BJ (cell line): Measurements from ENCODE around the gene MGARP. TPM values are rescaled to one million over a fixed set of nuclear protein-coding genes. Genes with fewer than 3 reads are reported as not detected.

ENCODE experiments used
- CTCF ChIA-PET: fragments of 350-600 bp; formaldehyde crosslinking; extraction: SDS; loops from one replicate; lab custom pipeline; 2021; ENCODE audit warnings: antibody characterized with exemption, inconsistent platforms; lab: Yijun Ruan, JAX
- POLR2A ChIA-PET: fragments of 300-600 bp; sonication (Branson Sonifier 250); formaldehyde crosslinking; extraction: SDS; loops from one replicate; lab custom pipeline; 2021; ENCODE audit warnings: antibody characterized with exemption; lab: Charles Lee
- DNase-seq: peaks from one replicate; pipeline ENCODE4 v3.0.0-alpha.2; 2011; ENCODE audit warnings: low read depth
- H3K27me3 ChIP-seq: 2 replicates; pipeline ENCODE4 v1.6.0; 2011; ENCODE audit warnings: low read length; ENCODE audit not compliant: control insufficient read depth, insufficient read depth
- H3K36me3 ChIP-seq: 2 replicates; pipeline ENCODE4 v1.5.1; 2011; ENCODE audit warnings: low read length; ENCODE audit not compliant: control insufficient read depth, insufficient read depth
- H3K4me3 ChIP-seq: 2 replicates; pipeline ENCODE4 v1.5.1; 2011; ENCODE audit warnings: low read depth, mild to moderate bottlenecking, control low read depth, low read length
- polyA plus RNA-seq: library from polyadenylated mRNA; depleted of rRNA; stranded (reverse); fragments of >200 nt; gene quantifications from 2 replicates; pipeline ENCODE4 v1.2.3, GENCODE V29; 2011
- TF ChIP-seq, protein P1 (sequence below): IDR thresholded peaks from 2 replicates; pipeline ENCODE4 v1.5.1; 2011; ENCODE audit warnings: low read depth, mild to moderate bottlenecking, control low read depth, inconsistent platforms, low read length, moderate library complexity; ENCODE audit not compliant: insufficient read depth

MGARP gene
- polyA plus RNA-seq, 1 experiment = 24.2 TPM

DNA sequence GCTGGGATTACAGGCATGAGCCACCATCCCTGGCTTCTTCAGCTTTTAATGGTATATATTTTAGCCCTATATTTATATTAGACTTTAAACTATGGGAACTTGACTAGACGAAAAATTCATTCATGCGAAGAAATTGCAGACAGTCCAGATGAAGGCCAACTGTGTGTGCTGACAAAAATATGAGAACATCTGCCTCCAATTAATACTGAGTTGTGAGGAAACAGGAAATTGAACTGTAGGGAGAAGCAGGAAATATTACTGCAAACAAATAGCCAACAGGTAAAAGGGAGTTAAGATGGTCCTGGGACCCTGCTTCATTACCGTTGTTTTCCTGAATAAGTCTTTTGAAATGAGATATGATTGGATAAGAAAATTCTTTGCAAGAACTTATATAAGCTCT is 26.3 kb downstream of the MGARP start:
- TF ChIP-seq, protein P1, sequence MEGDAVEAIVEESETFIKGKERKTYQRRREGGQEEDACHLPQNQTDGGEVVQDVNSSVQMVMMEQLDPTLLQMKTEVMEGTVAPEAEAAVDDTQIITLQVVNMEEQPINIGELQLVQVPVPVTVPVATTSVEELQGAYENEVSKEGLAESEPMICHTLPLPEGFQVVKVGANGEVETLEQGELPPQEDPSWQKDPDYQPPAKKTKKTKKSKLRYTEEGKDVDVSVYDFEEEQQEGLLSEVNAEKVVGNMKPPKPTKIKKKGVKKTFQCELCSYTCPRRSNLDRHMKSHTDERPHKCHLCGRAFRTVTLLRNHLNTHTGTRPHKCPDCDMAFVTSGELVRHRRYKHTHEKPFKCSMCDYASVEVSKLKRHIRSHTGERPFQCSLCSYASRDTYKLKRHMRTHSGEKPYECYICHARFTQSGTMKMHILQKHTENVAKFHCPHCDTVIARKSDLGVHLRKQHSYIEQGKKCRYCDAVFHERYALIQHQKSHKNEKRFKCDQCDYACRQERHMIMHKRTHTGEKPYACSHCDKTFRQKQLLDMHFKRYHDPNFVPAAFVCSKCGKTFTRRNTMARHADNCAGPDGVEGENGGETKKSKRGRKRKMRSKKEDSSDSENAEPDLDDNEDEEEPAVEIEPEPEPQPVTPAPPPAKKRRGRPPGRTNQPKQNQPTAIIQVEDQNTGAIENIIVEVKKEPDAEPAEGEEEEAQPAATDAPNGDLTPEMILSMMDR = no peak
- no peak overlapping the region for H3K4me3 ChIP-seq
- peak; percentile 37 for DNase-seq
- H3K36me3 ChIP-seq = no peaks in the 10 kb centered on the region
- H3K27me3 ChIP-seq = no peaks in the 10 kb centered on the region
- CTCF ChIA-PET = interaction anchor here (0.9 to 2.0 kb wide), 3 partner anchors 10 to 224 kb away, joined by 3 to 9 read pairs (median 3); no protein-coding TSS in a partner anchor
- POLR2A ChIA-PET = no interaction called here

DNA sequence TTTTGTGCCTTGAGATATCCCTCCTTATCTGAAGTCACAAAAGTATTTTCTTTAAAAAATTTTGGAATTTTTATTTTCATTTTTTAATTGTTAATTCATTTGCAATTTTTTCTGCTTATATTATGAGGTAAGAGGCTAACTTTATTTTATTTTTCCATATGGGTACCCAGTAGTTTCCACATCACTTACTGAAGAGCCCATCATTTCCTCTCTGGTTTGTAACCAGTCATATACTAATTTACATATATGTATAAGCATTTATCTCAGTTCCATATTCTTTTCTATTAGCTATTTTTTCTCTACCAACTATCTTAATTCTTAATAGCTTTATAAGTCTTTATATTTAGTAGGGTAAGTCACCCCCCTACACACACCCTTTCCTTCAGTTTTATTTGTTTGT is 27.0 kb downstream of the MGARP start:
- POLR2A ChIA-PET = no interaction called here
- Histone ChIP-seq H3K36me3 (no peaks in the 10 kb centered on the region), H3K4me3 (no peak overlapping the region), H3K27me3 (no peaks in the 10 kb centered on the region)
- CTCF ChIA-PET = interaction anchor here (2.0 kb wide), 1 partner anchor 9 kb away, joined by 9 read pairs; no protein-coding TSS in a partner anchor
- TF ChIP-seq, protein P1 = no peak
- DNase-seq = no peak

DNA sequence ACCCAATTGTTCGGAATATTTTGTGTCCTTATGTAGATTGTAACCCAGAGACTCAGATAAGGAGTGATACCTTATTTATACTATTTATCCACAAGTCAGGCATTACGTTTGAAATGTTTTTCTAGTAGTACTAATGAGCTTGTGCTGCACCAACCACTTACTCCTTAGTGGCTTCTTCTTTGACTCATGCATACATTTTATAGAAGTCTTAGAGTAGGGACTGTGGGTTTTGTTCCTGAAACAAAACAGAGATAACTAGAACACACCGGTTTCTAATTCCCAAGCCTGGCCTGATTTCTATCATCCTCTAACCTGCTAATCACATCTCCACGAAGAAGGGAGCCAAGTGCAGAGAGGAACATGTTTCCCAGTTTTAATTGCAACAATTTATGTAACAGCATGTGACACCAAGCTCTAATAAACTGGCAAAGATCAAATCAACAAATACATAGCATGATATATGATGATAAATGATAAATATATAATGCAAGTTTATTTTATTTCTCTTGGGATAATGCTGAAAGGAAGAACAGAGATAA is 32.3 kb downstream of the MGARP start:
- no peaks in the 10 kb centered on the region for H3K36me3 ChIP-seq
- DNase-seq = no peak
- TF ChIP-seq, protein P1 = no peak
- POLR2A ChIA-PET = no interaction called here
- H3K27me3 ChIP-seq = no peaks in the 10 kb centered on the region
- H3K4me3 ChIP-seq = no peak overlapping the region
- CTCF ChIA-PET = interaction anchor here (0.9 kb wide), 1 partner anchor 45 kb away, joined by 3 read pairs; no protein-coding TSS in a partner anchor

DNA sequence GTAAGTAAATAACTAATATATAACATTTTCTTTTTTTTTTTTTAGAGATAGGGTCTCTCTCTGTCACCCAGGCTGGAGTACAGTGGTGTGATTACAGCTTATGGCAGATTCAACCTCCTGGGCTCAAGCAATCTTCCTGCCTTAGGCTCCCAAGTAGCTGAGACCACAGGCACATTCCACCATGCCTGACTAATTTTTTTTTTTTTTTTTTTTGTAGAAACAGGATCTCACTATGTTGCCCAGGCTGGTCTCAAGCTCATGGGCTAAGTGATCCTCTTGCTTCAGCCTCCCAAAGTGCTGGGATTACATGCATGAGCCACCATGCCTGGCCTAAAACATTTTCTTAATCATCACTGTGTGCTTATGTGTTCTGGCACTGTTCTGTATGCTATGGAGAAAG is 32.8 kb downstream of the MGARP start:
- Histone ChIP-seq H3K4me3 (no peak overlapping the region), H3K36me3 (no peaks in the 10 kb centered on the region), H3K27me3 (no peaks in the 10 kb centered on the region)
- ChIA-PET CTCF (interaction anchor here (0.9 kb wide), 1 partner anchor 45 kb away, joined by 3 read pairs; no protein-coding TSS in a partner anchor), POLR2A (no interaction called here)
- TF ChIP-seq, protein P1 = no peak
- DNase-seq = no peak

DNA sequence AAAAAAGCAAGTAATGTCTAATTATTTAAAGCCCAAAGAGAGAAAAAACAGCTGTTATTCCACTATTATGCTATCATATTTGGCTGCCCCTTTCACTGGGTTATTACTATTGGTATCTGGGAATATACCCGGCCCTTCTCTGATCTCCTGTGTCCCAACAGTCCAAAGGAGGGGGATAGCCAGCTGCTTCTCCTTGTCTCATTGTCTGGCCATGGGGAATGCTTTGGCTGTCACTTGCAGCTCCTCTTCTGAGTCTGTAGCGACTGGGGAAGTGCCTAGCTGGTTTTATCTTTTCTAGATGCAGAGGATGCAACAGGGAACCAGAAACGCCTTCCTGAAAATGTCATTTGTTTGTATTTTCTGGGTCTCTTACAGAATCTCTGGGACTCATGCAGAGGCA is 33.9 kb downstream of the MGARP start:
- no peaks in the 10 kb centered on the region for H3K36me3 ChIP-seq
- TF ChIP-seq, protein P1 = no peak
- no peaks in the 10 kb centered on the region for H3K27me3 ChIP-seq
- CTCF ChIA-PET = interaction anchor here (1.2 kb wide), 1 partner anchor 50 kb away, joined by 7 read pairs; no protein-coding TSS in a partner anchor
- POLR2A ChIA-PET = interaction anchor here (0.6 kb wide), 1 partner anchor 39 kb away, joined by 5 read pairs; no protein-coding TSS in a partner anchor
- H3K4me3 ChIP-seq = no peak overlapping the region
- no peak for DNase-seq
